Hematopoietic multipotent progenitor cell (in vitro differentiated cells): ENCODE measurements around the gene ZDHHC4. TPM values are rescaled to one million over a fixed set of nuclear protein-coding genes. Genes with fewer than 3 reads are reported as not detected.
A peak's percentile ranks its signal among the peaks of the same experiment; 100 is the strongest.

Experiments
- DNase-seq, 3 donors: peaks; one replicate each; pipeline ENCODE4 v3.0.0-alpha.2; 2011 to 2015; ENCODE audit warnings: low read depth in 2 of 3, low spot score in 2 of 3
- total RNA-seq: library from RNA; depleted of rRNA; stranded (reverse); fragments of >200 nt; gene quantifications from one replicate; pipeline ENCODE4 v1.2.3, GENCODE V29; 2012

Gene ZDHHC4
- total RNA-seq: 77.8 TPM

- DNase-seq: peak; percentile 72 to 95 (median 94)
These were observed at the start of gene ZDHHC4 for GRCh38 chr7:6577369-6578113. Gene ZDHHC4 (plus strand): TSS chr7:6577454. CDS start chr7:6580562, 3,108 bp downstream.

GRCh38 chr7:6528401-6529130 lies 48.7 kb upstream of the ZDHHC4 start:
- no peak for DNase-seq

DNA sequence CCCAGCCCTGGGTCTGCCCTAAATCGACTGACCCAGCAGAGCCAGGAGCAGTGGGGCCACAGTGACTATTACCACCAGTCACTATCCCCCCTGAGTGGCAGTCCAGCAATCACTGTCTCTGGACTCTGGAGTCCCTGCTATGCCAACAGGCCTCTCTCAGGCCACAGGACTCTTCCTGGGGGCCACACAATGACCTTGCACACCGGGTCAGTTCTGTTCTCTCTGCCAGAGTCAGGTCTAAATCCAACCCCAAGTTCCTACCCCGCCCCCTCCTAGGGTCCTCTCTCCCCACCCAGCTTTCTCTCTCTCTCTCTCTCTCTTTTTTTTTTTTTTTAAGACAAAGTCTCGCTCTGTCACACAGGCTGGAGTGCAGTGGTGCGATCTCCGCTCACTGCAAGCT lies 47.6 kb upstream of the ZDHHC4 start:
- no peak for DNase-seq

DNA sequence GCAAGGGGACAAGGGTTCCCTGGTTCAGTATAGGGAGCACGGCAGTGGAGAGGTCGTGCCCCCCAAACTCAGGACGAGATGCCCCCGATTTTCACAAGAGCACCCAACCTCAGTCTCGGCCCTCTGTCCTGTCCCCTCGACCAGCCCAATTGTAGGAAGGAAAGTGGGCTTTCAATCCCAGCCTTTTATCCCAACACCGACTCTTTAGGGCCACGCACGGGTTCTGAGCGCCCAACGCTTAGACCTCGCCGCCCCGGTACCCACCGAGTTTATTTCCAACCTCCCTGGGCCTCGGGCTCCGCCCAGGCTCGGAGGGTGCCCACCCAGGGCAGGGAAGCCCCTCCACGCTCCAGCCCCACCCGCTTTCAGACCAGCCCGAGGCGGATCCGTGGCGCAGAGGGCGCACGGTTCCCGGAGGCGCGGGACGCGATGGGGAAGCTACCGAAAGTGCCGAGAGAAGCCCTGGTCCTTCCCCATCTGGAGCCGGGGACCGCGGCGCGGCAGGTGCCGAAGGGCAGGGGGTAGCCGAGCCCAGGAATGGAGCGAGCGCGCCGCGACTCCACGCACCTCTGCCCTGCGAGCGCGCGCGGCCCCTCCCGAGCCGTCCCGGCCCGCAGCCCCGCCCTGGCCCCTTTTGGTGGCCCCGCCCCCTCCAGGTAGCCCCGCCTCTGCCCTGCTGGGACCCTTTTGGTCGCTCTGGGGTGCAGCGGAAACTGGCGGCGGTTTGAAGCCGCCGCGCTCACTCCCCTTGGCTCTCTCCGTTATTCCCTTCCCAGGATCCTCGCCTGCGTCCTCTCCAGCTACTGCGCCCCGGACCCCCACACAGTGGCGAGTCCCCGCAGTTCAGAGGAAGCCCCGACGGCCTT lies 46.4 kb upstream of the ZDHHC4 start:
- DNase-seq: peak in 2 of 3 donors; percentile 62 to 72

DNA sequence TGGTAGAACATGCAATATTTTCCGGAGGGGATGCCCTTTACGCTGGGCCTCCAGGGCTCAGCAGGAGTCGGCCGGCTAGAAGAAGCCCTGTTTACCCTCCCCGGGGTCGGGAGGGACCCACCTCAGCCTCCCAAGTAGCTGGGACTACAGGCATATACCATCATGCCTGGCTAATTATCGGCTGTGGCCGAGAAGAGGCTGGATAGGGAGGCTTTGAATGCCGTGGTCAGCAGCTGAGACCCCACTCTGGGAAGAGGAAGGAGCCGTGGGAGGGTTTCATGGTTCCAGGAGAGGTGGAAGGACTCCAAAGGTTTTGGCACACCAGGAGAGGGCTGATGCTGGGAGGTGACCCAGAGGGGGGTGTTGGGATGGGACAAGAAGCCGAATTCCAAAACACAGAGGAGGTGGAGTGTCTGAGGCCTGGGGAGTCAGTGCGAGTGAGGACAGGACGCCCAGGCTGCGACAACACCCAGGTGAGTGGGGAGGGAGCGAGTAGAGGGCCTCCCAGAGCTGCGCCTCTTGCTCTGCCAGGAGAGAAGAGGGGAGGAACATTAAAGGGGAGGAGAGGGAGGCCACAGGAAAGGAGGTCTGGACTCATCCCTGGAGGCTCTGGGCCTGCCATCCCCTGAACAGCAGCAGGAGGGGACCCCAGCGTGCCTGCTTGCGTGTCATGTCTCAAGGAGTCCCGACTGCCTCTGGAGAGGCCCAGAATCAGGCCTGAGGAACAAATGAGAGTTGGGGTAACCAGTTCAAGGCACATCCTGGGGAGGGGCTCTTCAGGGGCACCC lies 45.6 kb upstream of the ZDHHC4 start:
- DNase-seq: no peak

DNA sequence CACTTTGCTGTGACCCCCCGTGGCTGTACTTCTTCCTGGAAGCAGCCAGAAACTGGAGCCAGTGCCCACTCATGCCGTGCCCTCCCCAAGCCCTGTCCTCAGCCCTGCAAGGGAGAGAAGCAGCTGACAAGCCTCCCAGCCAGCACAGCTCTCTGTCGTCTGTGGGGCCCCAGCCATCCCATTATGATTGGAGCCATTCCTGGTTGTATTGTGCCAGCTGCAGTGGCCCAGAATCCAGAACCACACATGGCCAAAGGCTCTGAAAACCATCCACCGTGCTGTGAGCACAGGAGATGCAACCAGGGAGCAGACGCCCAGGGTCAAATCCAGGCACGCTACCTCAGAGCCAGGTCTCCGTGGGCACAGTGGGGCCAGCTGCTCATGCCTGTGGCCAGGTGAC lies 44.7 kb upstream of the ZDHHC4 start:
- no peak for DNase-seq

DNA sequence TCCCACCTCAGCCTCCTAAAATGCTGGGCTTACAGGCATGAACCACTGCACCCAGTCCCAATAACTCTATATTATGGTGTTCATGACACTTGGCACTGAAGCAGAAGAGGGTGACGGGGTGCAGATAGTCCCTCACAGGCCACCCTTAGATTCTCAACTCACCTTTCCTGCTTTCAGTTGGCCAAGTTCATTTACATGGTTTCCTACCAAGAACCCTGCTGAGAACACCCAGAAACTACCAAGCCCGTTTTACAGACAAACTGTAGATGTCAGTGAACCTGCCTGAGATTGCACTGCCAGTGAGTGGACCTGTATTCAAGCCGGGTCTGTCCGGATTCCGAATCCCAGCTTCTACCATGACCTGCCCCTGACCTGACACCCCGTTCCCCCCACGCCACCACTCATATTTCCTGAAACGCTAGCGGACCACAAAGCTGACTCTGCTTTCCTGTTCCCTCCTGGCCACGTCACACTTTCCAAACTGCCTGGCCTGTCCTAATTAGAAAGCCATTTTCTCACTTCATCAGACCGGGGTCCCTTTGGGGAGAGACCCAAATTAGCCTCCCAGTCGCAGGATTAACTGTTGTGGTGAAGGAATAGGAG lies 43.3 kb upstream of the ZDHHC4 start:
- peak in 2 of 3 donors; percentile 65 to 80 for DNase-seq

- peak in 1 of 3 donors; percentile 24 for DNase-seq
These were observed 40.7 kb upstream of the ZDHHC4 start for GRCh38 chr7:6536262-6537260.

DNA sequence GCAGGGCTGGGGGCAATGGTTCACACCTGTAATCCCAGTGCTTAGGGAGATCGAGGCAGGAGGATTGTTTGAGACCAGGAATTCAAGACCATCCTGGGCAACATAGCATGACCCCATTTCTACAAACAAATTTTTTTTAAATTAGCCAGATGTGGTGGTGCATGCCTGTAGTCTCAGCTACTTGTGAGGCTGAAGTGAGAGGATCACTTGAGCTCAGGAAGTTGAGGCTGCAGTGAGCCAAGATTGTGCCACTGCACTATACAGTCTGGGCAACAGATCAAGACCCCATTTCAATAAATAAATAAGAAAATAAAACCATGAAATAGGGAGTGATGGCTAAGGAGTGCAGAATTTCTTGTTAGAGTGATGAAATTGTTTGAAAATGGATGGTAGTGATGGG lies 34.9 kb upstream of the ZDHHC4 start:
- DNase-seq: no peak

DNA sequence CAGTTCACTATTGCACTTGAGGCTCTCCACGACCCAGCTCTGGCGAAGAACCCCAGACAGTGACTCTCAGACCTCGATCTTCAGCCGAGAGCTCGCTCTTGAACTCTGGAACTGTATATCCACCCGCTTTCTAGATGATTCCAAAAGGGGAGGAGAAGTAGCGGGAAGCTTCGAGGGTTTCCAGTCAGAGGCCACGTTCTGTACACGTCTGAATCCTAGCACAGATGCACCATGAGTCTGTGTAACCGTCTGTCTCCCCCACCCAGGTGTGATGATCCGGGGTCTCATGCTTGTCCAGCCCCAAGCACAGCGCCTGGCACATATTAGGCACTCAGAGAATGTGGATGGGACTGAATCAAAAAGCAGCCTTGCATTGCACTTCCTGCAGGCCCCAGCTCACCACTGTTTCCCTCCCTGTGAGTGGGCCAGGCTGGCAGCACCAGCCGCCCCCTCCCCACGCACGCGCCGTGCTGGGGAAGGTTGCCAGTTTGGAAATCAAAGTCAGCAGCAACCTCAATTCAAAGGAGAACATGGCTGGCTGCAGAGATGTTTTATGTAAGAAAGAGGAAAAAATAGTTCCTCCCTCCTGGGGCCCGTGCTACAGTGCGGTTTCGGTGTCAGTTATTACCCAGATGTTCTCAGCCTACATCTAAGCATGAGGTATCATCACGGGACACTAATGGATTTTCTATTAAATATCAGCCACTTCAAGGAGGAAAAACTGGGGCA lies 31.7 kb upstream of the ZDHHC4 start:
- DNase-seq: peak in 2 of 3 donors; percentile 44 to 65

DNA sequence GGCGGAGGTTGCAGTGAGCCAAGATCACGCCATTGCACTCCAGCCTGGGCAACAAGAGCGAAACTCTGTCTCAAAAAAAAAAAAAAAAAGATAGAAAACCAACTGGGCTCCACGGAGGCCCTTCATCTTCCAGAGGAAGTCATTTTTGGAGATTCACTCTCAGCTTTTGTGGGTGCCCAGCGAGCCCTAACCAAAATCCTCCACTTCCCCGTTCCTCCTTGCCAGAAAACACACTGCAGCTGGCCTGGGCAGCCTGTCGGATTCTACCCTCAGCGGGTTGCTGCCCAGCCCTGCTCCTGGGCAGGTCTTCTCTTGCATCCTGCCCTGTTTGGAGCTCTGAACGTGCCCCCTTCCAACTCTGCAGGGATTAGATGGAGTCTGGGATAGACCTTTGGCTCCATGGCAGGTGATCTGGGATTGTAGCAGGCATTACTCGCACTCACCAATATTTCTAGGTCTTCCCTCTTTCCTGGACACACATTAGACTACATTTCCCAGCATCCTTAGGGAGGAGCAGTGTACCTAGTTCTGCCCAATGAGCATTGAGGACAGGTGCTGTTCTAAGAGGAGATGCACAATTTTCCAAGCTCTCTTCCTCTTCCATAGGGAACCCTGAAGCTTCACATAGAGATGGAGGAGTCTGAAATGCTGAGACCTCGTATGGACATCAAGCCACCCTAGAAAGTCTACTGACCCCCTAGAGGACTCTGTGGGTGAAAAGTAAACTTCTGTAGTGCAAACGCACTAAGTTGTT lies 30.6 kb upstream of the ZDHHC4 start:
- no peak for DNase-seq

DNA sequence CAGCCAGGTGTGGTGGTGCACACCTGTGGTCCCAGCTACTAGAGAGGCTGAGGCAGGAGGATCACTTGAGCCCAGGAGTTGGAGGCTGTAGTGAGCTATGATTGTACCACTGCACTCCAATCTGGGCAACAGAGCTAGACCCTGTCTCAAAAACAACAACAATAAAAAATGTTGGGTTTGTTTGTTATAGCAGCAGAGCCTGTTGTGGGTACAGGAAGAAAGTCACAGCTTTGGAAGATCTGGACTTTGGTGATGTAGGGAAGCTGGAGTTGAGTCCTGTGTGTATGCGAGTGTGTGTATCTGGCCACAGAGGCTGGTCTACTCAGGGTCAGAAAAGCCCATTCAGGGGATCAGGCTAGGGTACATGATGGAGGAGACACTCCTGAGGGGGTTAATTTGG lies 29.9 kb upstream of the ZDHHC4 start:
- DNase-seq: no peak

DNA sequence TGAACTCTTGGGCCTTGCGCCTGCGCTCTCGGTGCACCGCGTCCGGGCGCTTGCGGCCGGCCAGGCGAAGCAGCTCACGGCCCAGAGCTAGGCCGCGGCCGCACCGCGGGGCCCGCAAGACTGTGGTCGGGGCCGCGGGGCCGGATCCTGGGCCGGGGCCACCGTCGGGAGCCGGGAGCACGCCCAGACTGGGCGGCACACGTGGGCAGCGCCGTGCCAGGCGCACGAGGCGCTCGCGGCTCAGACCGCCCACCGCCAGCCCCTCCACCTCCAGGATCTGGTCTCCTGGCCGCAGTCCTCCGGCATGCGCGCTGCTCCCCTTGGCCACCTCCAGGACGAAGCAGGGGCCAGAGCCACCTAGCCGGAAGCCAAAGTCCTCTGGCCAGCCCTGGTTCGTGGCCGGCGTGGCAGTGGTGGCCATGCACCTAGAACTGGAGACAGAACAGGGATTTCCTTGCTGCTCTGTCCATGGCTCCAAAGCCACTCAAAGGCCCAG lies 26.2 kb upstream of the ZDHHC4 start, which contains the start of gene GRID2IP:
Gene GRID2IP, minus strand, starts transcription at position 446 of the 496 bp plus-strand sequence. Its CDS starts 25 bp downstream, at position 421.
- DNase-seq: no peak

GRCh38 chr7:6553448-6554044 lies 23.7 kb upstream of the ZDHHC4 start:
- no peak for DNase-seq

DNA sequence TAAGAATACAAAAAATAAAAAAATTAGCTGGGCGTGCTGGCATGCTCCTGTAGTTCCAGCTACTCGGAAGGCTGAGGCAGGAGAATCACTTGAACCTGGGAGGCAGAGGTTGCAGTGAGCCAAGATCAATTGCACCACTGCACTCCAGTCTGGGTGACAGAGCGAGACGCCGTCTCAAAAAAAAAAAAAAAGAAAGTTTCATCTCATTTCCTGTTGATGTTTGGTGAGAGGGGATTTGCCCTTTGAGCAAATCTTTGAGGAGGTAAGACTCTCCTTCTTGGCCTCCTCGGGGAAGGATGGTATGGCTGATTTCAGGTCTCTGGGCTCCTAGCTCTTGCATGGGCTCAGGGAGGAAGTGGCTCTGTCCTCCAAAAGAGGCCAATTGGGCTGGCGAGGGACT lies 22.4 kb upstream of the ZDHHC4 start:
- DNase-seq: no peak

DNA sequence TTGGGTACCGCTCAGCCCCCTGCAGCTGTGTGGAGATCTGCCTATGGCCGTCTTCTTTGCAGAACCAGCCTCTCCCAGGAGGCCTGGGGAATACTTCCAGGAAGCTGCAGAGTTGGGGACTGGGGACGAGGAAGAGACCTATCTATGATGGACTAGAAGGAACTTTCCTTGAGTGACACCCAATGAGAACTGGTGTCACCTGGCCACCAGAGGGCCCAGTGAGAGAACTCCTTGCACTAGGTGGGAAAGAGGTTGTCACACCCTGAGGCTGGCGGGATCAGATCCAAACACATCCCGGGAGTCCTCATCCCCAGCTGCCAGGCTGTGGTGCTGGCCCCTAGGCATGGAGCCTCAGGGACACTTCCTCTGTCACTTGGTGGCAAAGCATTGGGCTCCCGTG lies 21.1 kb upstream of the ZDHHC4 start:
- DNase-seq: no peak

GRCh38 chr7:6558837-6559236 lies 18.4 kb upstream of the ZDHHC4 start:
- peak in 2 of 3 donors; percentile 59 to 63 for DNase-seq
